Liver (tissue), 9 donors: ENCODE results near the gene FASTK. TPM values are rescaled to one million over a fixed set of nuclear protein-coding genes. Genes with fewer than 3 reads are reported as not detected.
A peak's percentile ranks its signal among the peaks of the same experiment; 100 is the strongest.

Experiments
- DNase-seq: peaks from one replicate; pipeline ENCODE4 v3.0.0-alpha.2; 2017; ENCODE audit warnings: low spot score
- H3K27ac ChIP-seq, 2 donors: one replicate each; pipeline ENCODE4 v1.7.0; 2013; ENCODE audit warnings: inconsistent platforms in 2 of 2, low read length in 2 of 2, control low read depth in 1 of 2, low read depth in 1 of 2, mild to moderate bottlenecking in 1 of 2
- H3K27me3 ChIP-seq, 4 donors: one replicate each; pipeline versions ENCODE4 v1.6.1 to v1.7.0; 2013; ENCODE audit warnings: low read length in 3 of 4, inconsistent platforms in 1 of 4, mild to moderate bottlenecking in 1 of 4, moderate library complexity in 1 of 4; ENCODE audit not compliant: control insufficient read depth in 4 of 4, insufficient read depth in 4 of 4
- H3K36me3 ChIP-seq, 4 donors: one replicate each; pipeline versions ENCODE4 v1.6.1 to v1.7.0; 2013; ENCODE audit warnings: low read length in 3 of 4, mild to moderate bottlenecking in 3 of 4, low read depth in 1 of 4, moderate library complexity in 1 of 4; ENCODE audit not compliant: control insufficient read depth in 4 of 4, insufficient read depth in 3 of 4
- H3K4me1 ChIP-seq, 4 donors: one replicate each; pipeline versions ENCODE4 v1.6.1 to v1.7.0; 2013; ENCODE audit warnings: low read length in 3 of 4, mild to moderate bottlenecking in 3 of 4, moderate library complexity in 1 of 4; ENCODE audit not compliant: control insufficient read depth in 4 of 4, insufficient read depth in 4 of 4
- H3K4me3 ChIP-seq, 3 donors: one replicate each; pipeline versions ENCODE4 v1.6.1 to v1.7.0; 2013; ENCODE audit warnings: low read length in 3 of 3, control low read depth in 1 of 3, low read depth in 1 of 3, mild to moderate bottlenecking in 1 of 3
- H3K9ac ChIP-seq, 2 donors: one replicate each; pipeline ENCODE4 v1.7.0; 2013; ENCODE audit warnings: low read length in 2 of 2, mild to moderate bottlenecking in 2 of 2, moderate library complexity in 2 of 2, control low read depth in 1 of 2, low read depth in 1 of 2
- H3K9me3 ChIP-seq, 4 donors: one replicate each; pipeline versions ENCODE4 v1.6.1 to v1.7.0; 2013; ENCODE audit warnings: low read length in 3 of 4; ENCODE audit not compliant: control insufficient read depth in 4 of 4
- EGR1 ChIP-seq, 2 donors: IDR thresholded peaks; 2 replicates each; pipeline ENCODE4 v1.6.1; 2016 to 2018; ENCODE audit warnings: antibody characterized with exemption in 2 of 2, low read depth in 2 of 2
- FOXA1 ChIP-seq: IDR thresholded peaks from 2 replicates; pipeline ENCODE4 v1.6.1; 2016; ENCODE audit warnings: antibody characterized with exemption
- FOXA2 ChIP-seq: IDR thresholded peaks from 2 replicates; pipeline ENCODE4 v1.6.1; 2016; ENCODE audit warnings: antibody characterized with exemption
- GABPA ChIP-seq, 2 donors: IDR thresholded peaks in 1 of 2; conservative IDR thresholded peaks in 1 of 2; 2 replicates each; pipeline ENCODE4 v1.6.1; 2016; ENCODE audit warnings: antibody characterized with exemption in 2 of 2, mild to moderate bottlenecking in 1 of 2, moderate library complexity in 1 of 2
- HNF4A ChIP-seq, 2 donors: conservative IDR thresholded peaks; 2 replicates each; pipeline ENCODE4 v1.6.1; 2016; ENCODE audit warnings: antibody characterized with exemption in 2 of 2, mild to moderate bottlenecking in 2 of 2
- JUND ChIP-seq, 2 donors: IDR thresholded peaks; 2 replicates each; pipeline ENCODE4 v1.6.1; 2016; ENCODE audit warnings: antibody characterized with exemption in 2 of 2
- NR2F2 ChIP-seq: IDR thresholded peaks from 2 replicates; pipeline ENCODE4 v1.6.1; 2016; ENCODE audit warnings: antibody characterized with exemption
- RAD21 ChIP-seq, 2 donors: IDR thresholded peaks; 2 replicates each; pipeline ENCODE4 v1.6.1; 2016; ENCODE audit warnings: antibody characterized with exemption in 2 of 2, mild to moderate bottlenecking in 2 of 2
- RXRA ChIP-seq, 2 donors: IDR thresholded peaks; 2 replicates each; pipeline ENCODE4 v1.6.1; 2017 to 2018; ENCODE audit warnings: antibody characterized with exemption in 2 of 2, mild to moderate bottlenecking in 1 of 2
- SP1 ChIP-seq: IDR thresholded peaks from 2 replicates; pipeline ENCODE4 v1.6.1; 2018; ENCODE audit warnings: antibody characterized with exemption, mild to moderate bottlenecking
- TAF1 ChIP-seq: conservative IDR thresholded peaks from 2 replicates; pipeline ENCODE4 v1.6.1; 2016; ENCODE audit warnings: antibody characterized with exemption, mild to moderate bottlenecking
- YY1 ChIP-seq: IDR thresholded peaks from 2 replicates; pipeline ENCODE4 v1.6.1; 2016; ENCODE audit warnings: antibody characterized with exemption, mild to moderate bottlenecking
- WGBS: extraction: QIAGEN DNeasy Blood & Tissue Kit; methylation state at CpG from one replicate; pipeline ENCODE4 v1.1.7; 2013; 5-methylcytosine and 5-hydroxymethylcytosine counted together
- polyA plus RNA-seq, 2 donors: library from polyadenylated mRNA; stranded (reverse) in 1 of 2; unstranded in 1 of 2; fragments of 200-250 nt in 1 of 2; fragments of >200 nt in 1 of 2; fragmentation: Nextera tagmentation in 1 of 2; extraction: Ambion mirVana in 1 of 2; gene quantifications; one replicate each; pipeline versions ENCODE4 v1.2.1 to v1.2.3, GENCODE V29; 2013 to 2015
- total RNA-seq, 2 donors: library from RNA; depleted of rRNA; stranded (reverse); fragments of >200 nt; gene quantifications; one replicate each; pipeline ENCODE4 v1.2.3, GENCODE V29; 2014
- TF ChIP-seq, protein P1 (sequence below): IDR thresholded peaks from 2 replicates; pipeline ENCODE4 v1.6.1; 2016; ENCODE audit warnings: antibody characterized with exemption, mild to moderate bottlenecking
- TF ChIP-seq, protein P2 (sequence below): IDR thresholded peaks from 2 replicates; pipeline ENCODE4 v1.6.1; 2016; ENCODE audit warnings: antibody characterized with exemption
- TF ChIP-seq, protein P3 (sequence below): fragments of 150-350 bp; IDR thresholded peaks from 2 replicates; pipeline ENCODE4 v1.5.1; 2017; ENCODE audit warnings: improper control_type of control experiment, low read depth, low read length; ENCODE audit not compliant: missing input control
- TF ChIP-seq, protein P4 (sequence below): IDR thresholded peaks from 2 replicates; pipeline ENCODE4 v1.6.1; 2016; ENCODE audit warnings: antibody characterized with exemption
- TF ChIP-seq, protein P5 (sequence below): IDR thresholded peaks from 2 replicates; pipeline ENCODE4 v1.6.1; 2016; ENCODE audit warnings: antibody characterized with exemption
- donor health status: healthy.
- donor health status: healthy.
- donor health status: healthy.
- donor health status: healthy.
- donor health status: healthy.

Gene FASTK
- total and polyA plus RNA-seq, 4 donors, result 31.1 to 62.8 (median 43.7) TPM

DNA sequence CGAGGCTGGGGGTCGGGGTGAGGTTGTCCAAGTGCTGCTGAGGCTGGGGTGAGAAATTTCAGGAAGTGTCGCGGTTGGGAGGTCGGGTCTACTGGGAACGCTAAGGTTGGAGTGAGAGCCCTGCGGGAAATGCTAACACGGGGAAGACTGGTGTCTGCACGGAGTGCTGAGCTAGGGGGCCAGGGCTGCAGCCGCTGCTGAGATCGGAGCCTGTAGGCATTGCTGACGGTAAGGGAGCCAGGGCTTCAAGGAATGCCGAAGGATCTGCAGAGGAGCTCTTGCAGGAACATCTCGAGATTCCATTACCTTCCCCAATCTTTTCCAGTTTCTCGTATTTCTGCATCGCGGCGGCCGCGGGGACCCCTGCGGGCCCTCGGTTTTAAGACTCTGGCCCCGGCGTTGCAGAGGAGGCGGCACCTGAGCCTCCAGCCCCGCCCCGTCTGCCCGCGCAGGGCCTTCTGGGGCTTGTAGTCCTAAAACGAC lies 23.1 kb downstream of the FASTK start, which contains the start of gene CDK5:
Gene CDK5 (minus strand): TSS at position 392 of the 483 bp plus-strand sequence. CDS start 49 bp downstream, at position 343.
- no peak for TF ChIP-seq JUND (IDR thresholded peaks at IDR 0.05)
- no peak for TF ChIP-seq SP1
- no peak for TF ChIP-seq RAD21 (IDR thresholded peaks at IDR 0.05)
- TF ChIP-seq GABPA (IDR thresholded peaks at IDR 0.05 in 1 of 2, conservative IDR thresholded peaks at IDR 0.05 in 1 of 2), result no peak
- TF ChIP-seq, protein P1, sequence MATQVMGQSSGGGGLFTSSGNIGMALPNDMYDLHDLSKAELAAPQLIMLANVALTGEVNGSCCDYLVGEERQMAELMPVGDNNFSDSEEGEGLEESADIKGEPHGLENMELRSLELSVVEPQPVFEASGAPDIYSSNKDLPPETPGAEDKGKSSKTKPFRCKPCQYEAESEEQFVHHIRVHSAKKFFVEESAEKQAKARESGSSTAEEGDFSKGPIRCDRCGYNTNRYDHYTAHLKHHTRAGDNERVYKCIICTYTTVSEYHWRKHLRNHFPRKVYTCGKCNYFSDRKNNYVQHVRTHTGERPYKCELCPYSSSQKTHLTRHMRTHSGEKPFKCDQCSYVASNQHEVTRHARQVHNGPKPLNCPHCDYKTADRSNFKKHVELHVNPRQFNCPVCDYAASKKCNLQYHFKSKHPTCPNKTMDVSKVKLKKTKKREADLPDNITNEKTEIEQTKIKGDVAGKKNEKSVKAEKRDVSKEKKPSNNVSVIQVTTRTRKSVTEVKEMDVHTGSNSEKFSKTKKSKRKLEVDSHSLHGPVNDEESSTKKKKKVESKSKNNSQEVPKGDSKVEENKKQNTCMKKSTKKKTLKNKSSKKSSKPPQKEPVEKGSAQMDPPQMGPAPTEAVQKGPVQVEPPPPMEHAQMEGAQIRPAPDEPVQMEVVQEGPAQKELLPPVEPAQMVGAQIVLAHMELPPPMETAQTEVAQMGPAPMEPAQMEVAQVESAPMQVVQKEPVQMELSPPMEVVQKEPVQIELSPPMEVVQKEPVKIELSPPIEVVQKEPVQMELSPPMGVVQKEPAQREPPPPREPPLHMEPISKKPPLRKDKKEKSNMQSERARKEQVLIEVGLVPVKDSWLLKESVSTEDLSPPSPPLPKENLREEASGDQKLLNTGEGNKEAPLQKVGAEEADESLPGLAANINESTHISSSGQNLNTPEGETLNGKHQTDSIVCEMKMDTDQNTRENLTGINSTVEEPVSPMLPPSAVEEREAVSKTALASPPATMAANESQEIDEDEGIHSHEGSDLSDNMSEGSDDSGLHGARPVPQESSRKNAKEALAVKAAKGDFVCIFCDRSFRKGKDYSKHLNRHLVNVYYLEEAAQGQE, result no peak
- TF ChIP-seq, protein P2, sequence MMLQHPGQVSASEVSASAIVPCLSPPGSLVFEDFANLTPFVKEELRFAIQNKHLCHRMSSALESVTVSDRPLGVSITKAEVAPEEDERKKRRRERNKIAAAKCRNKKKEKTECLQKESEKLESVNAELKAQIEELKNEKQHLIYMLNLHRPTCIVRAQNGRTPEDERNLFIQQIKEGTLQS, result no peak
- no peak for TF ChIP-seq EGR1 (IDR thresholded peaks at IDR 0.05; ENCODE audit: low read depth in 2 of 2)
- no peak for TF ChIP-seq FOXA1
- TF ChIP-seq, protein P3, sequence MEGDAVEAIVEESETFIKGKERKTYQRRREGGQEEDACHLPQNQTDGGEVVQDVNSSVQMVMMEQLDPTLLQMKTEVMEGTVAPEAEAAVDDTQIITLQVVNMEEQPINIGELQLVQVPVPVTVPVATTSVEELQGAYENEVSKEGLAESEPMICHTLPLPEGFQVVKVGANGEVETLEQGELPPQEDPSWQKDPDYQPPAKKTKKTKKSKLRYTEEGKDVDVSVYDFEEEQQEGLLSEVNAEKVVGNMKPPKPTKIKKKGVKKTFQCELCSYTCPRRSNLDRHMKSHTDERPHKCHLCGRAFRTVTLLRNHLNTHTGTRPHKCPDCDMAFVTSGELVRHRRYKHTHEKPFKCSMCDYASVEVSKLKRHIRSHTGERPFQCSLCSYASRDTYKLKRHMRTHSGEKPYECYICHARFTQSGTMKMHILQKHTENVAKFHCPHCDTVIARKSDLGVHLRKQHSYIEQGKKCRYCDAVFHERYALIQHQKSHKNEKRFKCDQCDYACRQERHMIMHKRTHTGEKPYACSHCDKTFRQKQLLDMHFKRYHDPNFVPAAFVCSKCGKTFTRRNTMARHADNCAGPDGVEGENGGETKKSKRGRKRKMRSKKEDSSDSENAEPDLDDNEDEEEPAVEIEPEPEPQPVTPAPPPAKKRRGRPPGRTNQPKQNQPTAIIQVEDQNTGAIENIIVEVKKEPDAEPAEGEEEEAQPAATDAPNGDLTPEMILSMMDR, result no peak
- TF ChIP-seq NR2F2, result no peak
- no peak for TF ChIP-seq FOXA2
- no peak for TF ChIP-seq HNF4A (conservative IDR thresholded peaks at IDR 0.05)
- no peak for TF ChIP-seq TAF1
- TF ChIP-seq YY1, result no peak
- TF ChIP-seq, protein P4, sequence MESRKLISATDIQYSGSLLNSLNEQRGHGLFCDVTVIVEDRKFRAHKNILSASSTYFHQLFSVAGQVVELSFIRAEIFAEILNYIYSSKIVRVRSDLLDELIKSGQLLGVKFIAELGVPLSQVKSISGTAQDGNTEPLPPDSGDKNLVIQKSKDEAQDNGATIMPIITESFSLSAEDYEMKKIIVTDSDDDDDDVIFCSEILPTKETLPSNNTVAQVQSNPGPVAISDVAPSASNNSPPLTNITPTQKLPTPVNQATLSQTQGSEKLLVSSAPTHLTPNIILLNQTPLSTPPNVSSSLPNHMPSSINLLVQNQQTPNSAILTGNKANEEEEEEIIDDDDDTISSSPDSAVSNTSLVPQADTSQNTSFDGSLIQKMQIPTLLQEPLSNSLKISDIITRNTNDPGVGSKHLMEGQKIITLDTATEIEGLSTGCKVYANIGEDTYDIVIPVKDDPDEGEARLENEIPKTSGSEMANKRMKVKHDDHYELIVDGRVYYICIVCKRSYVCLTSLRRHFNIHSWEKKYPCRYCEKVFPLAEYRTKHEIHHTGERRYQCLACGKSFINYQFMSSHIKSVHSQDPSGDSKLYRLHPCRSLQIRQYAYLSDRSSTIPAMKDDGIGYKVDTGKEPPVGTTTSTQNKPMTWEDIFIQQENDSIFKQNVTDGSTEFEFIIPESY, result no peak
- TF ChIP-seq RXRA (IDR thresholded peaks at IDR 0.05), result no peak
- TF ChIP-seq, protein P5, sequence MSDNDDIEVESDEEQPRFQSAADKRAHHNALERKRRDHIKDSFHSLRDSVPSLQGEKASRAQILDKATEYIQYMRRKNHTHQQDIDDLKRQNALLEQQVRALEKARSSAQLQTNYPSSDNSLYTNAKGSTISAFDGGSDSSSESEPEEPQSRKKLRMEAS, result no peak
- peak within 1 kb of the TSS; percentile 79 to 87 (median 80) for H3K4me3 ChIP-seq
- DNase-seq, result no peak
- H3K4me1 ChIP-seq, result peaks cover 17 to 46% (median 38%) of the 10 kb centered on the region in 4 donors
- peak within 1 kb of the TSS; percentile 42 to 55 for H3K9ac ChIP-seq
- H3K27ac ChIP-seq, result peak within 1 kb of the TSS; percentile 83 to 89
- H3K36me3 ChIP-seq, result no peaks in the 10 kb centered on the region
- H3K9me3 ChIP-seq, result no peaks in the 10 kb centered on the region
- H3K27me3 ChIP-seq, result no peaks in the 10 kb centered on the region
- under 1% methylated on average over 30 of the region's 30 CpGs for WGBS
